Measurements from ENCODE around the gene PTCH1. TPM values are rescaled to one million over a fixed set of nuclear protein-coding genes. Genes with fewer than 3 reads are reported as not detected.

The PTCH1 gene
- total RNA-seq, 1 experiment from 2014 or later: 15.2 TPM

DNA sequence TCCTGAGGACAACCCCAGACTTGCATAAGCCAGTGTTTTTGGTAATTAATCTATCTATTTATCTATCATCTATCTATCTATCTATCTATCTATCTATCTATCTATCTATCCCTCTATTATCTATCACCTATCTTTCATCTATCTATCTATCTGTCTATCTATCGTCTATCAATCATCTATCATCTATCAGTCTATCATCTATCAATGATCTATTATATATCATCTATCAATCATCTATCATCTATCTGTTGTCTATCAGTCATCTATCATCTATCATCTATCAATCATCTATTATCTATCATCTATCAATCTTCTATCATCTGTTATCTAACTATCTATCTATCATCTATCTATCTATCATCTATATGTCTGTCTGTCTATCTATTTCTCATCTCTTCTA lies 85.5 kb downstream of the PTCH1 start:
- RAD21 ChIA-PET (ENCODE audit: low non-redundant PET in 1 of 2, low total read pairs in 2 of 2, uncharacterized antibody in 2 of 2, unreplicated experiment in 2 of 2): no interaction called here
- intact Hi-C loops (cut with micrococcal nuclease): no loop called here
- Histone ChIP-seq H3K79me2 (ENCODE audit: insufficient read depth, low read length) (0 out of 2 replicates have a peak, but pooled peaks cover 2% of the 10 kb centered on the region), H3K27ac (ENCODE audit: low read depth, low read length) (no peak overlapping the region), H3K4me2 (ENCODE audit: low read length) (no peak overlapping the region), H3K4me1 (ENCODE audit: control insufficient read depth in 1 of 2, insufficient read depth in 2 of 2, low read length in 2 of 2) (peaks cover 15 to 28% of the 10 kb centered on the region in 2 experiments; a peak in 3 of 4 replicates), H3K27me3 (ENCODE audit: insufficient read depth, low read length) (no peaks in the 10 kb centered on the region), H2AFZ (ENCODE audit: low read depth, low read length, poor library complexity, severe bottlenecking) (no peak overlapping the region), H3K36me3 (ENCODE audit: control insufficient read depth in 1 of 2, insufficient read depth in 2 of 2, low read length in 2 of 2) (no peaks in the 10 kb centered on the region), H4K20me1 (ENCODE audit: insufficient read depth) (no peaks in the 10 kb centered on the region), H3K9me2 (ENCODE audit: insufficient read depth) (no peaks in the 10 kb centered on the region), H3K9ac (ENCODE audit: low read length) (no peak overlapping the region), H3K9me3 (ENCODE audit: control insufficient read depth in 1 of 2, insufficient read depth in 1 of 2, low read depth in 1 of 2, low read length in 2 of 2) (peaks cover 0 to 9% of the 10 kb centered on the region in 2 experiments; a peak in 1 of 4 replicates), H3K4me3 (replicated peaks in 1 of 2; ENCODE audit: low read depth in 1 of 2, low read length in 2 of 2) (no peak overlapping the region)
- no peak for ATAC-seq
- no TSS peak for BruUV-seq (replicated peaks)
- POLR2A ChIA-PET: no interaction called here
- no peak for TF ChIP-seq FOSL1 (IDR thresholded peaks at IDR 0.05; ENCODE audit: low read depth)
- no peak for TF ChIP-seq TCF7L2 (IDR thresholded peaks at IDR 0.05; ENCODE audit: borderline replicate concordance, extremely low read depth, insufficient read depth, insufficient read length)
- no peak for TF ChIP-seq EGR1 (IDR thresholded peaks at IDR 0.05; ENCODE audit: low read depth)
- TF ChIP-seq, protein P1, sequence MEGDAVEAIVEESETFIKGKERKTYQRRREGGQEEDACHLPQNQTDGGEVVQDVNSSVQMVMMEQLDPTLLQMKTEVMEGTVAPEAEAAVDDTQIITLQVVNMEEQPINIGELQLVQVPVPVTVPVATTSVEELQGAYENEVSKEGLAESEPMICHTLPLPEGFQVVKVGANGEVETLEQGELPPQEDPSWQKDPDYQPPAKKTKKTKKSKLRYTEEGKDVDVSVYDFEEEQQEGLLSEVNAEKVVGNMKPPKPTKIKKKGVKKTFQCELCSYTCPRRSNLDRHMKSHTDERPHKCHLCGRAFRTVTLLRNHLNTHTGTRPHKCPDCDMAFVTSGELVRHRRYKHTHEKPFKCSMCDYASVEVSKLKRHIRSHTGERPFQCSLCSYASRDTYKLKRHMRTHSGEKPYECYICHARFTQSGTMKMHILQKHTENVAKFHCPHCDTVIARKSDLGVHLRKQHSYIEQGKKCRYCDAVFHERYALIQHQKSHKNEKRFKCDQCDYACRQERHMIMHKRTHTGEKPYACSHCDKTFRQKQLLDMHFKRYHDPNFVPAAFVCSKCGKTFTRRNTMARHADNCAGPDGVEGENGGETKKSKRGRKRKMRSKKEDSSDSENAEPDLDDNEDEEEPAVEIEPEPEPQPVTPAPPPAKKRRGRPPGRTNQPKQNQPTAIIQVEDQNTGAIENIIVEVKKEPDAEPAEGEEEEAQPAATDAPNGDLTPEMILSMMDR (IDR thresholded peaks at IDR 0.05 in 2 of 3, conservative IDR thresholded peaks at IDR 0.05 in 1 of 3; ENCODE audit: borderline replicate concordance in 1 of 3, insufficient read depth in 1 of 3, low read depth in 2 of 3, low read length in 2 of 3): no peak
- TF ChIP-seq ELF1 (IDR thresholded peaks at IDR 0.05; ENCODE audit: borderline replicate concordance, low read depth): no peak
- no peak for DNase-seq (ENCODE audit: low read depth, low spot score)
- CTCF ChIA-PET: no interaction called here

DNA sequence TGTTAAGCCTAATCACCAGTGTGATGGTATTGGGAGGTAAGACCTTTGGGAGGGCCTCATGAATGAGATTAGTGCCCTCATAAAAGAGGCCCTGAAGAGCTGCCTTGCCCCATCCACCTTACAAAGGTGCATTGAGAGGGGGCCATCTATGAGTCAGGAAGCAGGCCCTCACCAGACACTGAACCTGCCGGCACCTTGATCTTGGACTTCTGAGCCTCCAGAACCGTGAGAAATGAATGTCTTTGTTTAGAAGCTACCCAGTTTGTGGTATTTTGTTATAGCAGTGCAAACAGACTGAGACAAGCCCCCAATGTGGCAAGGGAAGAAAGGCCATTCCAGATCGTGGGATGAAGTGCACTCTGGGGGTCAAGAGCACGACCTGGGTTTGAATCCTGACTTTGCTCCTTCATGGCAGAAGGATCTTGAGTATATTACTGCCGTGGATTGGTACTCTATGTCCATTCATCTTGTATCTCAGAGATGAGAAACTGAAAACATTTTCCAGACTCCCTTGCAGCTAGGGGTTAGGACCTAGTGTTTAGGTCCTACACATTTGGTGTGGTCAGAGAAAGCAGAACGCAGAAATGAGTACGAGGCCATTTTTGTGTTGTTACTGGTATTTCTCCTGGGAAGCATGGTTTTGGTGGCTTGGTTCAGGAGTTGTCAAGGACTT lies 86.7 kb downstream of the PTCH1 start:
- H3K9me3 ChIP-seq (ENCODE audit: control insufficient read depth in 1 of 2, insufficient read depth in 1 of 2, low read depth in 1 of 2, low read length in 2 of 2): peaks cover 0 to 9% of the 10 kb centered on the region in 2 experiments; a peak in 1 of 4 replicates
- H3K9ac ChIP-seq (ENCODE audit: low read length): no peak overlapping the region
- H3K9me2 ChIP-seq (ENCODE audit: insufficient read depth): no peaks in the 10 kb centered on the region
- no peak overlapping the region for H2AFZ ChIP-seq (ENCODE audit: low read depth, low read length, poor library complexity, severe bottlenecking)
- DNase-seq (ENCODE audit: low read depth, low spot score) (no peak), ATAC-seq (no peak)
- RAD21 ChIA-PET (ENCODE audit: low non-redundant PET in 1 of 2, low total read pairs in 2 of 2, uncharacterized antibody in 2 of 2, unreplicated experiment in 2 of 2): no interaction called here
- H4K20me1 ChIP-seq (ENCODE audit: insufficient read depth): no peaks in the 10 kb centered on the region
- TF ChIP-seq ZNF274 (IDR thresholded peaks at IDR 0.05; ENCODE audit: low read depth, low read length): no peak
- no peak for TF ChIP-seq JUND (IDR thresholded peaks at IDR 0.05)
- CTCF ChIA-PET: no interaction called here
- no peak overlapping the region for H3K27ac ChIP-seq (ENCODE audit: low read depth, low read length)
- no peak overlapping the region for H3K4me3 ChIP-seq (replicated peaks in 1 of 2; ENCODE audit: low read depth in 1 of 2, low read length in 2 of 2)
- no TSS peak for BruUV-seq (replicated peaks)
- peaks cover 17 to 37% of the 10 kb centered on the region in 2 experiments; a peak in 3 of 4 replicates for H3K4me1 ChIP-seq (ENCODE audit: control insufficient read depth in 1 of 2, insufficient read depth in 2 of 2, low read length in 2 of 2)
- no peaks in the 10 kb centered on the region for H3K36me3 ChIP-seq (ENCODE audit: control insufficient read depth in 1 of 2, insufficient read depth in 2 of 2, low read length in 2 of 2)
- no peaks in the 10 kb centered on the region for H3K27me3 ChIP-seq (ENCODE audit: insufficient read depth, low read length)
- intact Hi-C loops (cut with micrococcal nuclease): loop anchor here (5.0 kb wide), 2 partner anchors 113 to 447 kb away; partner anchors contain the start of genes ERCC6L2 and FANCC
- H3K4me2 ChIP-seq (ENCODE audit: low read length): no peak overlapping the region
- POLR2A ChIA-PET: no interaction called here
- H3K79me2 ChIP-seq (ENCODE audit: insufficient read depth, low read length): 0 out of 2 replicates have a peak, but pooled peaks cover 3% of the 10 kb centered on the region

All from HCT116 (cell line).